ENCODE measurements around the gene ARRB1. TPM values are rescaled to one million over a fixed set of nuclear protein-coding genes. Genes with fewer than 3 reads are reported as not detected.
"Not testable (repeated sequence)": the region's sequence is repeated elsewhere in the genome, so short reads cannot be mapped to it uniquely, and the experiment has no call there.

ARRB1 gene
- total RNA-seq, 1 donor from 2014 or later: 8.8 TPM

GRCh38 chr11:75305452-75305851 lies 46.0 kb downstream of the ARRB1 start:
- TF ChIP-seq CTCF (IDR thresholded peaks at IDR 0.05; ENCODE audit: insufficient read depth, low read length, poor library complexity, severe bottlenecking): no peak
- H3K27me3 ChIP-seq (ENCODE audit: control insufficient read depth, insufficient read depth, low read length): no peaks in the 10 kb centered on the region
- DNase-seq (ENCODE audit: low read depth): no peak
- peaks cover 1% of the 10 kb centered on the region for H3K36me3 ChIP-seq (ENCODE audit: control insufficient read depth, insufficient read depth, low read length)
- no peak overlapping the region for H3K4me3 ChIP-seq (ENCODE audit: low read depth, low read length)

GRCh38 chr11:75304941-75305340 lies 46.5 kb downstream of the ARRB1 start:
- DNase-seq (ENCODE audit: low read depth); H3K36me3 ChIP-seq (ENCODE audit: control insufficient read depth, insufficient read depth, low read length); H3K27me3 ChIP-seq (ENCODE audit: control insufficient read depth, insufficient read depth, low read length); H3K4me3 ChIP-seq (ENCODE audit: low read depth, low read length): not testable (repeated sequence)

- no peak overlapping the region for H3K4me3 ChIP-seq (ENCODE audit: low read depth, low read length)
- no peak for TF ChIP-seq CTCF (IDR thresholded peaks at IDR 0.05; ENCODE audit: insufficient read depth, low read length, poor library complexity, severe bottlenecking)
- no peaks in the 10 kb centered on the region for H3K36me3 ChIP-seq (ENCODE audit: control insufficient read depth, insufficient read depth, low read length)
- no peaks in the 10 kb centered on the region for H3K27me3 ChIP-seq (ENCODE audit: control insufficient read depth, insufficient read depth, low read length)
- no peak for DNase-seq (ENCODE audit: low read depth)
Observed at GRCh38 chr11:75303544-75304224, 47.8 kb downstream of the ARRB1 start.

- no peak for TF ChIP-seq CTCF (IDR thresholded peaks at IDR 0.05; ENCODE audit: insufficient read depth, low read length, poor library complexity, severe bottlenecking)
- H3K4me3 ChIP-seq (ENCODE audit: low read depth, low read length): no peak overlapping the region
- H3K27me3 ChIP-seq (ENCODE audit: control insufficient read depth, insufficient read depth, low read length): no peaks in the 10 kb centered on the region
- H3K36me3 ChIP-seq (ENCODE audit: control insufficient read depth, insufficient read depth, low read length): no peaks in the 10 kb centered on the region
- no peak for DNase-seq (ENCODE audit: low read depth)
Observed at GRCh38 chr11:75302371-75302770, 49.1 kb downstream of the ARRB1 start.

GRCh38 chr11:75301601-75302345 lies 49.7 kb downstream of the ARRB1 start:
- Histone ChIP-seq H3K4me3 (ENCODE audit: low read depth, low read length) (no peak overlapping the region), H3K27me3 (ENCODE audit: control insufficient read depth, insufficient read depth, low read length) (no peaks in the 10 kb centered on the region), H3K36me3 (ENCODE audit: control insufficient read depth, insufficient read depth, low read length) (no peaks in the 10 kb centered on the region)
- TF ChIP-seq CTCF (IDR thresholded peaks at IDR 0.05; ENCODE audit: insufficient read depth, low read length, poor library complexity, severe bottlenecking): no peak
- no peak for DNase-seq (ENCODE audit: low read depth)

GRCh38 chr11:75301131-75301530 lies 50.3 kb downstream of the ARRB1 start:
- DNase-seq (ENCODE audit: low read depth): no peak
- TF ChIP-seq CTCF (IDR thresholded peaks at IDR 0.05; ENCODE audit: insufficient read depth, low read length, poor library complexity, severe bottlenecking): no peak
- no peaks in the 10 kb centered on the region for H3K27me3 ChIP-seq (ENCODE audit: control insufficient read depth, insufficient read depth, low read length)
- no peaks in the 10 kb centered on the region for H3K36me3 ChIP-seq (ENCODE audit: control insufficient read depth, insufficient read depth, low read length)
- no peak overlapping the region for H3K4me3 ChIP-seq (ENCODE audit: low read depth, low read length)
